ENCODE results near the gene VGLL4. TPM values are rescaled to one million over a fixed set of nuclear protein-coding genes. Genes with fewer than 3 reads are reported as not detected.
"Not testable (repeated sequence)": the region's sequence is repeated elsewhere in the genome, so short reads cannot be mapped to it uniquely, and the experiment has no call there.

The VGLL4 gene
- total RNA-seq, 1 experiment from 2014 or later: 31.7 TPM

GRCh38 chr3:11690863-11691766, 47.4 kb upstream of the VGLL4 start:
- TF ChIP-seq CTCF (IDR thresholded peaks at IDR 0.05; ENCODE audit: unreplicated experiment): no peak
- peaks cover 14% of the 10 kb centered on the region for H3K4me1 Mint-ChIP-seq (ENCODE audit: insufficient read depth, unreplicated experiment)
- H3K4me3 Mint-ChIP-seq (ENCODE audit: unreplicated experiment): no peak overlapping the region
- intact Hi-C loops (cut with micrococcal nuclease): no loop called here
- POLR2A ChIA-PET: interaction anchor here (0.6 to 1.9 kb wide), 7 partner anchors 12 to 33 kb away, joined by 3 to 9 read pairs (median 3); no protein-coding TSS in a partner anchor
- H3K27ac Mint-ChIP-seq (ENCODE audit: low read depth, unreplicated experiment): peak overlapping the region; percentile 59
- DNase-seq (ENCODE audit: unreplicated experiment): peak; percentile 9
- H3K27me3 Mint-ChIP-seq (ENCODE audit: insufficient read depth, unreplicated experiment): no peaks in the 10 kb centered on the region
- H3K36me3 Mint-ChIP-seq (ENCODE audit: insufficient read depth, unreplicated experiment): peaks cover 13% of the 10 kb centered on the region
- H3K9me3 Mint-ChIP-seq (ENCODE audit: unreplicated experiment): no peaks in the 10 kb centered on the region
- CTCF ChIA-PET: interaction anchor here (0.7 to 2.0 kb wide), 5 partner anchors 9 to 339 kb away, joined by 3 to 8 read pairs (median 4); no protein-coding TSS in a partner anchor
- BruUV-seq (replicated peaks): no TSS peak

GRCh38 chr3:11689749-11690148, 46.0 kb upstream of the VGLL4 start:
- TF ChIP-seq CTCF (IDR thresholded peaks at IDR 0.05; ENCODE audit: unreplicated experiment): no peak
- no TSS peak for BruUV-seq (replicated peaks)
- intact Hi-C loops (cut with micrococcal nuclease): no loop called here
- Mint-ChIP-seq H3K27me3 (ENCODE audit: insufficient read depth, unreplicated experiment) (no peaks in the 10 kb centered on the region), H3K36me3 (ENCODE audit: insufficient read depth, unreplicated experiment) (peaks cover 13% of the 10 kb centered on the region), H3K4me3 (ENCODE audit: unreplicated experiment) (no peak overlapping the region), H3K4me1 (ENCODE audit: insufficient read depth, unreplicated experiment) (peaks cover 14% of the 10 kb centered on the region), H3K9me3 (ENCODE audit: unreplicated experiment) (no peaks in the 10 kb centered on the region), H3K27ac (ENCODE audit: low read depth, unreplicated experiment) (no peak overlapping the region)
- ChIA-PET POLR2A (interaction anchor here (1.2 kb wide), 1 partner anchor 122 kb away, joined by 3 read pairs; no protein-coding TSS in a partner anchor), CTCF (interaction anchor here (0.8 kb wide), 1 partner anchor 337 kb away, joined by 3 read pairs; no protein-coding TSS in a partner anchor)
- DNase-seq (ENCODE audit: unreplicated experiment): no peak

GRCh38 chr3:11684980-11685379, 41.3 kb upstream of the VGLL4 start:
- CTCF ChIA-PET: interaction anchor here (0.7 kb wide), 1 partner anchor 852 kb away, joined by 4 read pairs; no protein-coding TSS in a partner anchor
- not testable (repeated sequence) for BruUV-seq (replicated peaks); H3K4me1 Mint-ChIP-seq (ENCODE audit: insufficient read depth, unreplicated experiment)

GRCh38 chr3:11680509-11680908, 36.8 kb upstream of the VGLL4 start:
- BruUV-seq (replicated peaks): no TSS peak
- H3K27me3 Mint-ChIP-seq (ENCODE audit: insufficient read depth, unreplicated experiment): no peaks in the 10 kb centered on the region
- H3K4me3 Mint-ChIP-seq (ENCODE audit: unreplicated experiment): no peak overlapping the region
- H3K27ac Mint-ChIP-seq (ENCODE audit: low read depth, unreplicated experiment): no peak overlapping the region
- ChIA-PET POLR2A (no interaction called here), CTCF (interaction anchor here (0.7 to 1.2 kb wide), 2 partner anchors 20 to 1394 kb away, joined by 3 to 4 read pairs; no protein-coding TSS in a partner anchor)
- no peaks in the 10 kb centered on the region for H3K9me3 Mint-ChIP-seq (ENCODE audit: unreplicated experiment)
- DNase-seq (ENCODE audit: unreplicated experiment): no peak
- intact Hi-C loops (cut with micrococcal nuclease): no loop called here
- H3K4me1 Mint-ChIP-seq (ENCODE audit: insufficient read depth, unreplicated experiment): no peaks in the 10 kb centered on the region
- H3K36me3 Mint-ChIP-seq (ENCODE audit: insufficient read depth, unreplicated experiment): peaks cover 25% of the 10 kb centered on the region
- no peak for TF ChIP-seq CTCF (IDR thresholded peaks at IDR 0.05; ENCODE audit: unreplicated experiment)

More at GRCh38 chr3:11684980-11685379, 41.3 kb upstream of the VGLL4 start:
- POLR2A ChIA-PET: interaction anchor here (0.6 to 1.5 kb wide), 3 partner anchors 12 to 166 kb away, joined by 3 to 6 read pairs (median 3); no protein-coding TSS in a partner anchor
- H3K9me3 Mint-ChIP-seq (ENCODE audit: unreplicated experiment); intact Hi-C loops (cut with micrococcal nuclease); H3K4me3 Mint-ChIP-seq (ENCODE audit: unreplicated experiment); H3K27me3 Mint-ChIP-seq (ENCODE audit: insufficient read depth, unreplicated experiment); H3K27ac Mint-ChIP-seq (ENCODE audit: low read depth, unreplicated experiment); DNase-seq (ENCODE audit: unreplicated experiment): not testable (repeated sequence)
- peaks cover 22% of the 10 kb centered on the region for H3K36me3 Mint-ChIP-seq (ENCODE audit: insufficient read depth, unreplicated experiment)
